Myocyte (in vitro differentiated cells): ENCODE data around the gene IL1RAPL2. TPM values are rescaled to one million over a fixed set of nuclear protein-coding genes. Genes with fewer than 3 reads are reported as not detected.
"Not testable (repeated sequence)": the region's sequence is repeated elsewhere in the genome, so short reads cannot be mapped to it uniquely, and the experiment has no call there.

Experiments used
- DNase-seq: peaks from one replicate; pipeline ENCODE4 v3.0.0-alpha.2; 2012; ENCODE audit warnings: low read depth
- total RNA-seq: library from RNA; depleted of rRNA; stranded (reverse); fragments of >200 nt; gene quantifications from 2 replicates; pipeline ENCODE4 v1.2.3, GENCODE V29; 2014

The IL1RAPL2 gene
- total RNA-seq, 1 donor from 2014 or later = 0.03 TPM

DNA sequence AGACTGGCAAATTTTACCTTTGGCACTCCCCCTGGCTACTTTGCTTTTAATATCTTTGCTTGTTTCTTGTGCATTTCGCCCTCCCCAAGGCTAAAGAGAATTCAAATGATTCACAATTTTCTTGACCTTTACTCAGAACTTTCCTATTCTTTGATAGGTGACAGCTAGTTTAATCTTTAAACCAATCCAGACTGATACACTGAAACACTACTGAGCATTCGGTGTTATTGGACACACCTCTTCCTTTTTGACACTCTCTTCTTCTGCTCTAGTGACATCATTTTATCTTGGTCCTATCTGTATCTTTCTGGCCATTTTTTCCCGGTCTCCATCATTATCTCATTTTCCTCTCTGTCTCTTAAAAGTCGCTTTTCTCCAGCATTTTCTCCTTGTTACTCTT is 103.1 kb downstream of the IL1RAPL2 start:
- DNase-seq = no peak

DNA sequence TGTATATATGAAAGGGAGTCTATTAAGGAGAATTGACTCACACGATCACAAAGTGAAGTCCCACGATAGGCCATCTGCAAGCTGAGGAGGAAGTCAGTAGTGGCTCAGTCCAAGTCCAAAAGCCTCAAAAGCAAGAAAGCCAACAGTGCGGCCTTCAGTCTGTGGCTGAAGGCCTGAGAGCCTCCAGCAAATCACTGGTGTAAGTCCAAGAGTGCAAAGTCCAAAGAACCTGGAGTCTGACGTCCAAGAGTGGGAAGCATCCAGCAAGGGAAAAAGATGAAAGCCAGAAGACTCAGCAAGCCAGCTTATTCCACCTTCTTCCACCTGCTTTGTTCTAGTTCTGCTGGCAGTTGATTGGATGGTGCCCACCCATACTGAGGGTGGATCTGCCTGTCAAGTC is 104.1 kb downstream of the IL1RAPL2 start:
- no peak for DNase-seq

DNA sequence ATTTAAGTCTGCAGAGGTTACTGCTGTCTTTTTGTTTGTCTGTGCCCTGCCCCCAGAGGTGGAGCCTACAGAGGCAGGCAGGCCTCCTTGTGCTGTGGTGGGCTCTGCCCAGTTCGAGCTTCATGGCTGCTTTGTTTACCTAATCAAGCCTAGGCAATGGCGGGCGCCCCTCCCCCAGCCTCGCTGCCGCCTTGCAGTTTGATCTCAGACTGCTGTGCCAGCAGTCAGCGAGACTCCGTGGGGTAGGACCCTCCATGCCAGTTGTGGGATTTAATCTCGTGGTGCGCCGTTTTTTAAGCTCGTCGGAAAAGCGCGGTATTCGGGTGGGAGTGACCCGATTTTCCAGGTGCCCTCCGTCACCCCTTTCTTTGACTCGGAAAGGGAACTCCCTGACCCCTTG is 111.5 kb downstream of the IL1RAPL2 start:
- DNase-seq = not testable (repeated sequence)

DNA sequence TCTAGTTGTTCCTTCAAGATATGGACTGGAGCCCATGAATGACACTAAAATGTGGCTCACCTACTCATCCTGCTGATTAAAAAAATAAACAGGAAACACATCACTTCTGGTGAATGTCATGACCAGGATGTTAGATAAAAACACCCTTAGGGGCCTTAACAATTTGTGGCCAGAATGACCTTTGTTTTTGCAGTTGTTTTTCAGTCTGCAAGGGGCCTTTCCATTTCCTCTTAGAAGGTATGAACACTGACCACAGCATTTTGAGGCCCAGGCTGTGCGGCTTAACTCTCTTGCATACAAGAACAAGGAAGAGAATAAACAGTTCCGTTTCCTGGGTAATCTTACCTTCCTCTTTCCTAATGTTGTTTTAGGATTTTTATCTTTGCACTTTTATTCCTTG is 113.2 kb downstream of the IL1RAPL2 start:
- DNase-seq = peak; percentile 23

DNA sequence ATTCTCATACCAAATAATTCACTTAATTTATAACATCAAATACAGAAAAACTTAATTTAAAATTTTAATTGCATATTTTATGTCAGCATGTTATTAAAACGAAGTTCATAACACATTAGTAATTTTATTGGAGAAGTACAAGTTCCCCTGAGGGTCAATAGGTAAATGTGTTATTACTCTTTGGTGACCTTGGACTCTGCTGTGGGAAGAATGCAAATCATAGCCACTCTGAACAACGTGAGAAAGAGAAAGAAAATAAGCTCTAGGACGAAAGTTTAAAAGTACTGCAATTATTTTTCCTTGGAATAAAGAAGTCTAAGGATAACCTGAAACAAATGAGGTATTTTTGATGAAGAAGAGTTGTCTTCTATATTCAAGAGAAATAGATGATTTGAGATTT is 115.2 kb downstream of the IL1RAPL2 start:
- no peak for DNase-seq

DNA sequence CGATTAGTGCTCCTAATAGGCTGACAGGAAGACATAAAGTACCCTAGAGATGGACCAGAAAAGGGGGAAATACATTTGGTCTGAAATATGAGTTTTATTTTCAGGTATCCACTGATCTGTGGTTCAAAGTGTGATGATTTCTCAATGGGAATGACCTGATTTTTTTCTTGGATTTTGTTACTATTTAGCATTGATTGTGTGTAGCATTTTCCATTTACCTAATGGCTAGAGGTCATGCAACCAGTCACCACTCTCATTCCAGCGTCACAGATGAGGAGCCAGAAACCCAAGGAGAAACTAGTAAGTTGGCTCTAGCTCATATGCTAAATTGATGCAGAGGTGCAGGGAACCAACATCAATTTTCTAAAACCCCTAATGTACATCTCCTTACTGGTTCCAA is 118.1 kb downstream of the IL1RAPL2 start:
- no peak for DNase-seq

DNA sequence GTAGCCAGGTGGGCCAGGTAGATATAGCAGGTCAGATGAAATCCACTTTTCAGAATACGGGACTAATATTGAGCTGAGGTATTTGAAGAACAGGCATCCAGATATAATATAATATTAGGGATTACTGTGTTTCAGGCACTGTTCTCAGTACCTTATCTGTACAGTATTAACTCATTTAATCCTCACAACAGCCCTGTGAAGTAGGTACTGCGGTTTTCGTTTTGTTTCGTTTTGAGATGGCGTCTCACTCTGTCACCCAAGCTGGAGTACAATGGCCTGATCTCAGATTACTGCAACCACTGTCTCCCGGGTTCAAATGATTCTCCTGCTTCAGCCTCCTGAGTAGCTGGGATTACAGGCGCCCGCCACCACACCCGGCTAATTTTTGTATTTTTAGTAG is 129.6 kb downstream of the IL1RAPL2 start:
- DNase-seq = no peak

DNA sequence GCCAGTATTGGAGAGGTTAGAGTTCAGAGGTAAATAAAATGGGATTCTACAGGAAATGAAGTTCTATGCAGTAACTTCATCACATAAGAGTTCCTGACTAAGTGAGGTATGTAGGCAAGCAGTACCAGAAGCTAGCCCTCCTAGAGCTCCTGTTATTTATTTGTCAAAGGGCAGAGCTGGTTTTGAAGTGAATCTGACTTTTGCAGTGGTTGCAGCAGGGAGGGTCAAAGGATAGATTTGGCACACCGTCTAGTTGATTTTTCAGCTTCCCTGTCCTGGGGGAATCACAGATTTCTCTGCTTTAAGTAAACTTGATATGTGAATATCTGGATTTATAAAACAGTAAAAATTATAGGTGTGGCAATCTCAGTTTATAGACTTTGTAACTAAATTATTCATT is 130.7 kb downstream of the IL1RAPL2 start:
- DNase-seq = no peak

DNA sequence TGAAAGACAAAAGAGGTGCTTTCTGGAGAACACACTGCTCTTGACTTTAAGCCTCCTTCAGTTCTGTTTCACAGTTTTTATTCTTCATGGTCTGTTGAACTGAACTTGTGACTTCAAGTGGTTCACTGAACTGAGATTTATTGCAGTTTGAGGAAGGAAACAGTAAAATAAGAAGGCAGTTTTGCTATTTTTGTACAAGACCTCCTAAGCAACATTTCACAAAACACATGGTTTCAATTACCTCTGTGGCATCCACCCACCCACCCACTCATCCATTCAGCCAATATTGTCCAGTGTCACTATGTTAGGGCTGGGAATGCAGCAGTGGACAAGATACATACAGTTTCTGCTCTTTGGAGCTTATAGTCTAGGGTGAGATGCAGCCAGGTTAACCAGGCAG is 131.3 kb downstream of the IL1RAPL2 start:
- peak; percentile 6 for DNase-seq

DNA sequence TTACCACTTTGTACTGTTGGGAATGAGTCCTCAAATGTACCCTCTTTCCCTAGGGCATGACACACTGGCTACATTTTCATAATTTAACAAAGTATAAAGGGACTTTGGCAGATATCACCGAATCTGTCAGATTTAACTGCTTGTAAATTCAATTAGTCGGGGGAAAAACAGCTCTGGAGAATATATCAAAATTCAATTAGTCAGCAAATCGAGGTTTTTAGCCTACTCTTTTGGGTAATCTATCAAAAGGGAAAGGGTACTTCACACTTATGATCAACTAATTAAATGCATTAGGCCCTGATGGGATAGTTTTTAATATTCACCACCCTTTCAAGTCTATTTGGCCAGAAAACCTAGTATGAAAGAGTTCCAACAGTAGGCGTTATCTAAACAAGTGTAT is 141.0 kb downstream of the IL1RAPL2 start:
- DNase-seq = no peak

DNA sequence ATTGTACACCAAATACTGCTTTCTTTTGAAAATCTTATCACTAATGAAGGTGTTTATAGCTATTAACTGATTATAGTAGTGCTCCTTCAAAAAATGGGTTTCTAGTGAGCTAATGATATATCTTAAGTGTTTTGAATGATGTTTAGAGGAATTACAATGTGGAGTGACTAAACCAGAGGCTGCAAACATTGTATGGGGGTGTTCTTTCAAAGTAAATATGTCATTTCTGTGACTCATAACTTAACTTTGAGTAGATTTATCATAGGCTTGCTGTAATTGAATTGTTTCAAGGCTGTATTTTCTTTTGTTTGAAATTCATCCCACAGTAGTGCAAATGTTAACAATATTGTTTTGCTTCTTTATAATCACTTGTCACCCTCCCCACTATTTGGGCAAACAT is 141.6 kb downstream of the IL1RAPL2 start:
- no peak for DNase-seq

DNA sequence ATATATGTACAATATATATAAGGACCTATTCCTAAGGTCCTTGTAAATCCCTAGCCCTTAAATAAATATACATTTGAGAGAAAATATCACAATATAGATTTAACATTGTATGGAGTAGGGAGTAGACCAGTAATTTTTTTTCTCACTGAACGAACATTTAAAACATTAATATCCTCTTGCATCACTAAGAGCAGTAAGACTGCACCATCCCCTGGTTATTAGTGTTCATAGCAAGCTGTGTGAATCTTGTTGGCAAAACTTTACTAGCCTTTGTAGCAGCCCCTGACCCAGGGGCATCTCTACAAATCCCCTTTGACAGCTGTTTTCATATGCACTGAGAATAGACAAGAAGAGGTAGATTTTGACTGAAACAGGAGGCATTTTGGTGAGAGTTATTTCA is 146.5 kb downstream of the IL1RAPL2 start:
- DNase-seq = peak; percentile 13

DNA sequence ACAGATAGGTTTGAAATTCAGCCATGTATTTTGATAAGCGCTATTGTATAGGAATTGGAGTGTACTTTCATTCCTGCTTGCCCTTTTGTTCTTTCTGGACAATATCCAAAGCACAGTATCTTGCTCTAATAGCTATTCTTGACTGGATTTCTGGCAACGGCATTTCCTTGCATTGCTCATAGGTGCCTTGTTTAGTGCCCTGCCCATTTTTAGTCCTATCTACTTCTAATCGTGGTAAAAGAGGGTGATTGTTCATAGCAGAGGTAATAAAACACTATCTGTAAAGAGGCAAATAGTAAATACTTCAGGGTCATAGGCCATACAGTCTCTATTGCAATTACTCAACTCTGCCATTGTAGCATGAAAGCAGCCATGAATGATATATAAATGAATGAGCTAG is 155.9 kb downstream of the IL1RAPL2 start:
- no peak for DNase-seq

DNA sequence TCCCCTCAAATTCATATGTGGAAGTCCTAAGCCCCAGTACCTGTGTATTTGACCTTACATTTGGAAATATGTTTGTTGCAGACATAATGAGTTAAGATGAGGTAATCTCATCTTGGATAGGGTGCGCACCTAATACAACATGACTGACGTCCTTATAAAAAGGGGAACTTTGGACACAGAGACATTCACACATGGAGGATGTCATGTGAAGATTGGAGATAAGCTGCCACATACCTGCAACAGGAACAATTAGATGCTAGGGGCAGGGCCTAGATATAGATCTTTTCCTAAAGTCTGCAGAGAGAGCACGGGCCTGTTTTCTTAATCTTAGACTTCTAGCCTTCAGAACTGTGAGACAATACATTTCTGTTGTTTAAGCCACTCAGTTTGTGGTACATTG is 162.5 kb downstream of the IL1RAPL2 start:
- DNase-seq = no peak

DNA sequence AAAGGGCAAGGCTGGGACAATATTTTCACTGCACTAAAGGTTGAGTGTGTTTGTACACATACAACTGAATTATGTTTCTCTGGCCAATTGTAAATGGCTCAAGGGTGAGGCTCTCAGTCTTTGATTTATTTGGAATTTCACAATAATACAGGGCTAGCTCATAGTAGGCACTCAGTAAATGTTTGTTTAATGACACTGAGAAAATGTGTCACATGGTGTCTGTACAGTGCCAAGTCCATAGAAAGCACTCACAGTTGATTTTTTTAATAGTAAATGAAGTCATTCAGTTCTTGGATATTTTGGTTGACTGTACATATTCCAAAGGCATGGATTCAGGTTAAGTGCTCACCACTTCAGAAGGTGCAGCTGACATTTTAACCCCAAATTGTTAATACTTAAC is 176.4 kb downstream of the IL1RAPL2 start:
- no peak for DNase-seq

DNA sequence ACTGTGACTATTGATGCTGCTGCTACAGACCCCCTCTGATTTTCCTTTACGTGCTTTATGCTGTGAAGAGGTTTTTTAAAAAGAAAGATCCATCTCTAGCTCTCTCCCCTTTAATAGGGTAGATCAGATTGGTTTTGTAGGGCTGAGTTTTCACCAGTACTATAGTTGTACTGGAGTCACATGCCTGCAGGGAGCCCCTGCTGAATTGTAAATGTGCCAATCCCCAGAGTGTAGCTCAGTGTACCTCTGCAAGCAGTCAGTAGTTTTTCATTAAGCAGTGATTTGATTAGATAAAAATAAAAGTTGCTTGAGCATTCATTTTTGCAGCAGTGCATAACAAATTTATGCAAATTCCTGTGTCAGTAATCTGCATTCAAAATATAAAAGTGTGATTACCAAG is 179.2 kb downstream of the IL1RAPL2 start:
- no peak for DNase-seq

DNA sequence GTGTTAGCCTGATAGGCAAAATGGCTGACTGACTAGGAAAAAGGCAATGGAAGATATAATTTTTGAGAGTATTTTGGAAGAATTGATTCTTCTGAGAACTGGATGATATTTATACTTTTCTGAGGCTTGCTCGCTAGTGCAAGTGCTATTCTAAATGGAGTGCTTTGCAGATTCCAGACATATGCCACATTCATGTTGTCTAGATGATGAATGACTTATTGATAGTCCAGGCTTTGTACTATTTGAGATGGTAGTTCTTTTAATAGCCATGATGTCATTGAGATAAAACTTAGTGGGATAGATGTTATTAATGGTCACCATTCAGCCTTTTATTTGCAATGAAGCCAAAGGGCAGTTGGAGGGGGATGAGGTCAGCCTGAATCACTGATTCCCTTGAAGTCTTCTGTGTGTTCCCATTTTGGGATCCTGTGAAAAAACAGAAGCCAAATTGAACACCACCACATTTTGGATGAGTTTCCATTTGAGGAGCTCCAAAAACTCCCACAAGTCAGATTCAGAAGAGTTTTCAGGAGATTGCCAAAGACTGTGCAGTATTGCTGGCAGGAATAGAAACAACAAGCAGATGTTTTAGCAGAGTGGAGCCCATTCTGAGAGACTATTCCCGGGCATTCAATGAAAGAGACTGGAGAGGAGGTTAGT is 184.1 kb downstream of the IL1RAPL2 start:
- DNase-seq = peak; percentile 51

DNA sequence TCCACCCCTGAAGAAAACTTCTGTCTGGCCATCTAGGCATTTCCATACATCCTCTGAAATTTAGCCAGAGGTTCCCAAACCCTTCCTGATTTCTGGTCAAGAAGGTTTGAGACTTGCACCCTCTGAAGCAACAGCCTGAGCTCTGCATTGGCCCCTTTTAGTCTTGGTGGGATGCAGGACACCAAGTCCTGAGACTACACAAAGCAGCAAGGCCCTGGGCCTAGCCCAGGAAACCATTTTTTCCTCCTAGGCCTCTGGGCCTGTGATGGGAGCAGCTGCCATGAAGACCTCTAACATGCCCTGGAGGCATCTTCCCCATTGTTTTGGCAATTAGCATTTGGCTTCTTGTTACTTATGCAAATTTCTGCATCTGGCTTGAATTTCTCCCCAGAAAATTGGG is 196.6 kb downstream of the IL1RAPL2 start:
- no peak for DNase-seq

DNA sequence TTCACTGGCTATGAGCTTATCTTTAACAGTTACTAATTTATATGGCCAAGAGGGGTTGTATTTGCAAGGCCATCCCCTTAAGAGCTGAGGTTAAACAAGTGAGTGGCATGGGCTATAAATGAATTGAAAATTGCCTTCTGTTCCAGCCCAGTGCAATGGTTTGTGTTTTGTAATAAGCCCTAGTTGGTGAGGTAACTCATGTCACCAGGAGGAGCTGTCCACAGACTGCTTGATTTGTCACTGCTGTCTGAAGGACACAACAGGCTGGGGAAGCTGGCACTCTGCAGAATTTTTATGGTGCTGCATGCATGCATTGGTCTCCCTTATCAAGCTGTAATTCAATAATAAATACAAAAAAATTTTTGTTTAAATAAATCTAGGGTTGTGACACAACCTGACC is 223.8 kb downstream of the IL1RAPL2 start:
- DNase-seq = no peak

DNA sequence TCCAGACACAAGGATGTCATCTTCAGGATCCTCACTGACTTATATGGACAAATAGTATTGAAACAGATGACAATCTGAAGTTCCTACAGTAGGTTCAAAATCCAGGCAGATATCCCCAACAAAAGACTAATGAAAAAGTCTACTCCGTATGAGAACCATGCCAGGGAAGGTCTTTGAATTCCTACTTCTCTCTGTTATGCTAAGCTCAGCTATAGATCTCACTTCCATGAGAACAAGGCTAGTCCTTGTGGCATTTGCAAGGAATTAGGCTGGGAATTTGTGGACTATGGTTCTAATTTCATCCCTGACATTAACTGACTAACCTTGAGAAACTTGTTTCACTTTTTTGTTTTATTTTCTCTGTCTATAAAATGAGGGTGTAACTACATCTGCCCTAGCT is 229.8 kb downstream of the IL1RAPL2 start:
- no peak for DNase-seq

DNA sequence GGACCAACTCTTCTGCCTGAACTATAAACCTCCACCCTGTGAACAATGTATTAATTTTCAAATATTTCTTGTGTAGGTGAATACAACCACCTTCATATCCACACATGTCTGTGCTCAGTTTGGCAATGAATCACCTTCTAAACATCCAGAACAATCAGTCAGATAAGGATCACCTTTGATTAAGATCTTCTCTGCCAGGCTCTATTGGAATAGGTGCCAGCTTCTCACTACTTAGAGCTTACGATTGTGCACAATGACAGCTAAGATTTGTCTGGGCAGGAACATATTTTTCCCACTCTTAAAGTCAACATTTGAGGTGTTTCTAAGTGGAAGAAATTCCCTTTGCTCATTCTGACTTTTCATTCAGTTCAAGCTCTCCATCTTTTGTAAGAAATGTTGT is 237.2 kb downstream of the IL1RAPL2 start:
- DNase-seq = no peak

DNA sequence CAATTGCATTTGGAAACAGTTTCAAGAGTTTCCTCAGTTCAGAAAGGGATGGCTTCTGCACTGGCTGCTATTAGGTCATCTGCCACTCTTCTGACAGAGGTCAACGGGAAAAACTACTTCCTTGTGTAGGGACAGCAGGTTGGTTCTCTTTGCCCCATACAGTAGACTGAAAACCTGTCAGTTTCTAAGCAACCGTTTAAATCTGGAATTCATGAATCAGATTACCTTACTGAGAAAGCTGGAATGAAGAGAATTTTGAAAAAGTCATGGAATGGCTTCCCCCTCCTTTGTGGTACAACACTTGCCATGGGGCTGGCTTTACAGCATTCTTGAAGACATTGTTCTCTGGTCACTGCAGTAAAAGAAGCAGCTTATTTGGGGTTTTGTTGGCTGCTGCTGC is 240.3 kb downstream of the IL1RAPL2 start:
- DNase-seq = no peak

DNA sequence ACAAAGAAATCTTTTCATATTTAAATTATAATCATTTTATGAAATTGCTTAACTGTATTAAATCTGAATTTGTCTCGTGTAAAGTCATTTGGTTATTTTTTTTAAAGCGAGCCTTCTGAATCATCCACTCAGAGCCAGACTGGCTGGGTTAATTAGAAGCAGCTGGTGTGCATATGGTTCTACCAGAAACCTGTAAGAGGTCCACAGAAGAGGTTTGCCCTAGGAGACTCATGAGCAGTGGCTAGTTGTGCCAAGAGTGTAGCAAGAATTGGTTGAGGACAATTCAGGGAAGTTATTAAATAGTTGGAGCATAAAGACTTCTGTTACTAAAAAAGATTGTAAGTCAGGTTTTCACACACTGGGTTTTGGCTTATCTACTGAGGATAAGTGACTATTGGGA is 267.4 kb downstream of the IL1RAPL2 start:
- DNase-seq = peak; percentile 25

DNA sequence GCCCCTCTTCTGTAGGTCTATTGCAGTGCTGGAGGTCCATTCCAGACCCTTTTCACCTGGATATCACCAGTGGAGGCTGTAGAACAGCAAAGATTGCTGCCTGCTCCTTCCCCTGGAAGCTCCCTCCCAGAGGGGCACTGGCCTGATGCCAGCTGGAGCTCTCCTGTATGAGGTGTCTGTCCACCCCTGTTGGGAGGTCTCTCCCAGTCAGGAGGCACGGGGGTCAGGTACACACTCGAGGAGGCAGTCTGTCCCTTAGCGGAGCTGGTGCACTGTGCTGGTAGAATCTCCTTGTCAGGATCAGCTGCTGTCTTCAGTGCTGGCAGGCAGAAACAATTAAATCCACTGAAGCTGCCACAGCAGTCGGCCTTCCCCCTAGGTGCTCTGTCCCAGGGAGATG is 276.6 kb downstream of the IL1RAPL2 start:
- DNase-seq = no peak
